Left lung (tissue), 10 donors: ENCODE measurements around the gene RASSF4. TPM values are rescaled to one million over a fixed set of nuclear protein-coding genes. Genes with fewer than 3 reads are reported as not detected.

Source experiments
- ATAC-seq: fragments of 200-7000 bp; cut with Tn5 transposase; one replicate; pipeline ENCODE4 v1.9.1; 2020; ENCODE audit warnings: moderate library complexity
- DNase-seq, 4 donors: peaks; one replicate each; pipeline ENCODE4 v3.0.0-alpha.2; 2013 to 2020
- H3K27ac ChIP-seq, 2 donors: fragments of 200-600 bp; sonication (generic) in 1 of 2; one replicate each; pipeline versions ENCODE4 v1.5.0 to v1.8.0; 2020 to 2021
- H3K27me3 ChIP-seq, 2 donors: fragments of 200-600 bp; sonication (generic) in 1 of 2; one replicate each; pipeline versions ENCODE4 v1.5.0 to v1.8.0; 2020 to 2021
- H3K36me3 ChIP-seq, 2 donors: fragments of 200-600 bp; sonication (generic) in 1 of 2; one replicate each; pipeline versions ENCODE4 v1.5.0 to v1.8.0; 2020 to 2021
- H3K4me1 ChIP-seq, 2 donors: fragments of 200-600 bp; one replicate each; pipeline ENCODE4 v1.8.0; 2021
- H3K4me3 ChIP-seq, 2 donors: fragments of 200-600 bp; sonication (generic) in 1 of 2; one replicate each; pipeline versions ENCODE4 v1.5.0 to v1.8.0; 2020 to 2021; ENCODE audit warnings: mild to moderate bottlenecking in 1 of 2
- H3K9me3 ChIP-seq, 2 donors: fragments of 200-600 bp; sonication (generic) in 1 of 2; one replicate each; pipeline versions ENCODE4 v1.5.0 to v1.8.0; 2020 to 2021
- intact Hi-C, 2 donors: fragments of 100-400 bp; cut with DNase I; formaldehyde crosslinking; loops; one replicate each; pipeline versions ENCODE4 v1.11.2 to v1.14.2; 2022
- polyA plus RNA-seq, 6 donors: library from polyadenylated mRNA; unstranded; fragments of 120-200 nt; gene quantifications; one replicate each; pipeline ENCODE4 v1.2.1, GENCODE V29; 2013; ENCODE audit not compliant: insufficient read length in 6 of 6
- total RNA-seq, 2 donors: library from RNA; stranded (reverse); fragmentation: NEBNext Ultra II Directional; extraction: Animal tissue kit (Norgen Biotek cat#: 25700); gene quantifications; one replicate each; pipeline ENCODE4 v1.2.1, GENCODE V29; 2021
- TF ChIP-seq, protein P1 (sequence below), 2 donors: fragments of 200-600 bp; sonication (generic) in 1 of 2; IDR thresholded peaks; one replicate each; pipeline versions ENCODE4 v1.5.0 to v1.8.0; 2021; ENCODE audit warnings: antibody characterized with exemption in 2 of 2
- donor health status: DM: no; HTN: yes; CAD: no.
- donor health status: DM: no; HTN: no; CAD: no.

Gene RASSF4
- total and polyA plus RNA-seq, 8 donors: 17.1 to 54.7 (median 20.7) TPM

DNA sequence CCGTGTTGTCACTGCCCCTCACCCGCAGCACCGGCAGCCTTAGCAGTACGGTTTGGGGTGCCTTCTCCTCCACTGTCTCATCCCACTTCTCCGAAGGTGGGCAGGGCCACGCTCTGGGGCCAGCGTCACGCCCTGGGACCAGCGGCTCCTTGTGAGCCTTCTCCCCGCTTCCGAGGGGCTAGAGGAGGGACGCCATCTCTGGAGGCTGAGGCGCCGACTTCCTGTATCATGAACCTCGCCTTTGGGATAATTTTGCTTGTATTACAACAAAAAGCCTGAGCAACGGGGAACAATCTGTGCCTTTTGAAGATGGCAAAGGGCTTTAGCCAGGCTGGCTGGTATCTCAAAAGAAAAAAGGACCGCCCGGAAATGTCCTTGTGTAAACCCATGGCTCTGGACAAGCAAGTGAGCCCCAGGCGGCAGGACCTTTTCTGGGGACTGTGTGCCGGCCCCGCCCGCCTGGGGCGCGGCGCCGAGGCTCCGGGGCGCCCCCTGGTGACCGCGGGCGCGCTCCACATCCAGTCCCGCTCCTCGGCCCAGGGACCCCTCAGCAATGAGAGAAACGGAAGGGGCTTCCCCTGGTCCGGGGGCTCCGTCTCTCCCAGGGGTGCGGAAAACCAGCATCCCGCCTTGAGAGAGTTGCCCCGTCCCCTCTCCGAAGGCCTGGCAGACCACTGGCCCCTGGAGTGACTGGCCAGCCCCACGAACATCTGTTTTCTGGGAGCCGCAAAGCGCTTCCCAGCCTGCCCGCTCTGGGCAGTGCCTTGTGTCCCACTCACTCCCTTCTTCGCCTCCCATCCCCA lies 15.2 kb downstream of the RASSF4 start:
- intact Hi-C loops: loop anchor here in 1 of 2 donors (5.0 kb wide), 1 partner anchor 43 kb away; no protein-coding TSS in a partner anchor
- H3K9me3 ChIP-seq: no peaks in the 10 kb centered on the region
- peaks cover 31 to 90% of the 10 kb centered on the region in 2 donors for H3K4me1 ChIP-seq
- H3K27me3 ChIP-seq: no peaks in the 10 kb centered on the region
- peak; percentile 73 to 95 (median 78) for DNase-seq
- peak overlapping the region; percentile 29 to 37 for H3K4me3 ChIP-seq
- peaks cover 0 to 55% of the 10 kb centered on the region in 2 donors for H3K36me3 ChIP-seq
- ATAC-seq: peak; percentile 82
- TF ChIP-seq, protein P1, sequence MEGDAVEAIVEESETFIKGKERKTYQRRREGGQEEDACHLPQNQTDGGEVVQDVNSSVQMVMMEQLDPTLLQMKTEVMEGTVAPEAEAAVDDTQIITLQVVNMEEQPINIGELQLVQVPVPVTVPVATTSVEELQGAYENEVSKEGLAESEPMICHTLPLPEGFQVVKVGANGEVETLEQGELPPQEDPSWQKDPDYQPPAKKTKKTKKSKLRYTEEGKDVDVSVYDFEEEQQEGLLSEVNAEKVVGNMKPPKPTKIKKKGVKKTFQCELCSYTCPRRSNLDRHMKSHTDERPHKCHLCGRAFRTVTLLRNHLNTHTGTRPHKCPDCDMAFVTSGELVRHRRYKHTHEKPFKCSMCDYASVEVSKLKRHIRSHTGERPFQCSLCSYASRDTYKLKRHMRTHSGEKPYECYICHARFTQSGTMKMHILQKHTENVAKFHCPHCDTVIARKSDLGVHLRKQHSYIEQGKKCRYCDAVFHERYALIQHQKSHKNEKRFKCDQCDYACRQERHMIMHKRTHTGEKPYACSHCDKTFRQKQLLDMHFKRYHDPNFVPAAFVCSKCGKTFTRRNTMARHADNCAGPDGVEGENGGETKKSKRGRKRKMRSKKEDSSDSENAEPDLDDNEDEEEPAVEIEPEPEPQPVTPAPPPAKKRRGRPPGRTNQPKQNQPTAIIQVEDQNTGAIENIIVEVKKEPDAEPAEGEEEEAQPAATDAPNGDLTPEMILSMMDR (IDR thresholded peaks at IDR 0.05): peak; percentile 97 to 98
- H3K27ac ChIP-seq: peak overlapping the region; percentile 74 to 82

- Histone ChIP-seq H3K9me3 (no peaks in the 10 kb centered on the region), H3K27ac (peak overlapping the region; percentile 78 to 82), H3K4me1 (peaks cover 40 to 97% of the 10 kb centered on the region in 2 donors), H3K27me3 (no peaks in the 10 kb centered on the region), H3K36me3 (peaks cover 0 to 47% of the 10 kb centered on the region in 2 donors), H3K4me3 (peak overlapping the region; percentile 26 to 49)
- intact Hi-C loops: loop anchor here in 1 of 2 donors (5.0 kb wide), 1 partner anchor 43 kb away; no protein-coding TSS in a partner anchor
- peak in 2 of 4 donors; percentile 73 to 79 for DNase-seq
- peak; percentile 14 for ATAC-seq
- TF ChIP-seq, protein P1 (IDR thresholded peaks at IDR 0.05): no peak
These were observed 16.1 kb downstream of the RASSF4 start for GRCh38 chr10:44975431-44976331.

- H3K36me3 ChIP-seq: peaks cover 0 to 38% of the 10 kb centered on the region in 2 donors
- DNase-seq (no peak), ATAC-seq (no peak)
- peaks cover 41 to 97% of the 10 kb centered on the region in 2 donors for H3K4me1 ChIP-seq
- intact Hi-C loops: loop anchor here in 1 of 2 donors (5.0 kb wide), 1 partner anchor 44 kb away; no protein-coding TSS in a partner anchor
- H3K27ac ChIP-seq: peak overlapping the region; percentile 78 to 82
- H3K27me3 ChIP-seq: no peaks in the 10 kb centered on the region
- TF ChIP-seq, protein P1 (IDR thresholded peaks at IDR 0.05): no peak
- H3K9me3 ChIP-seq: no peaks in the 10 kb centered on the region
- H3K4me3 ChIP-seq: peak overlapping the region; percentile 26 to 49
These were observed 17.0 kb downstream of the RASSF4 start for GRCh38 chr10:44976352-44977198.

GRCh38 chr10:44977287-44978212 lies 17.9 kb downstream of the RASSF4 start:
- no peak for ATAC-seq

More at GRCh38 chr10:44977287-44978212, 17.9 kb downstream of the RASSF4 start:
- DNase-seq: peak in 1 of 4 donors; percentile 32
- TF ChIP-seq, protein P1 (IDR thresholded peaks at IDR 0.05): no peak
- Histone ChIP-seq H3K9me3 (no peaks in the 10 kb centered on the region), H3K36me3 (peaks cover 0 to 31% of the 10 kb centered on the region in 2 donors), H3K4me3 (peak overlapping the region; percentile 26 to 49), H3K27ac (peak overlapping the region; percentile 78 to 82), H3K4me1 (peaks cover 41 to 97% of the 10 kb centered on the region in 2 donors), H3K27me3 (no peaks in the 10 kb centered on the region)
- intact Hi-C loops: loop anchor here in 1 of 2 donors (5.0 kb wide), 1 partner anchor 45 kb away; no protein-coding TSS in a partner anchor
